HEK293 (cell line): ENCODE results near the gene HSBP1.
A peak's percentile ranks its signal among the peaks of the same experiment; 100 is the strongest.

Experiments used
- CTCF ChIA-PET: fragments of 350-600 bp; formaldehyde crosslinking; extraction: SDS; loops from one replicate; lab custom pipeline; 2021; ENCODE audit warnings: antibody characterized with exemption; lab: Yijun Ruan, JAX
- POLR2A ChIA-PET: fragments of 300-600 bp; formaldehyde crosslinking; extraction: SDS; loops from one replicate; lab custom pipeline; 2020; ENCODE audit warnings: antibody characterized with exemption, inconsistent platforms; lab: Yijun Ruan, JAX
- H3K27ac ChIP-seq: fragments of 200-500 bp; sonication (Bioruptor generic); 2 replicates; pipeline ENCODE4 v1.5.1; 2014; ENCODE audit warnings: low read depth, low read length, control low read depth, inconsistent platforms; ENCODE audit errors: extremely low read depth
- H3K36me3 ChIP-seq, 2 experiments: fragments of 200-500 bp in 1 of 2; sonication (Bioruptor generic) in 1 of 2; 1 replicate in 1 of 2; 2 replicates in 1 of 2; pipeline ENCODE4 v1.5.1; 2014 to 2017; ENCODE audit warnings: inconsistent platforms in 2 of 2, low read length in 2 of 2; ENCODE audit not compliant: control insufficient read depth in 2 of 2, insufficient read depth in 1 of 2
- H3K4me1 ChIP-seq: fragments of 200-500 bp; sonication (Bioruptor generic); 2 replicates; pipeline ENCODE4 v1.5.1; 2014; ENCODE audit warnings: mild to moderate bottlenecking, low read length, inconsistent platforms; ENCODE audit not compliant: control insufficient read depth, insufficient read depth
- H3K4me3 ChIP-seq: 2 replicates; pipeline ENCODE4 v1.5.1; 2011; ENCODE audit warnings: low read depth, mild to moderate bottlenecking, control low read depth, low read length, moderate library complexity
- H3K9me3 ChIP-seq: fragments of 200-500 bp; sonication (Bioruptor generic); 2 replicates; pipeline ENCODE4 v1.5.1; 2014; ENCODE audit warnings: low read depth, low read length, inconsistent platforms; ENCODE audit not compliant: control insufficient read depth, insufficient read depth
- BCL11B ChIP-seq: fragments of 450-650 bp; formaldehyde crosslinking; IDR thresholded peaks from 2 replicates; pipeline ENCODE4 v1.5.1; 2016; ENCODE audit warnings: low read depth, missing biosample characterization, missing genetic modification characterization
- GFI1B ChIP-seq: fragments of 450-650 bp; formaldehyde crosslinking; IDR thresholded peaks from 2 replicates; pipeline ENCODE4 v1.5.1; 2016; ENCODE audit warnings: missing biosample characterization, missing genetic modification characterization
- MEIS1 ChIP-seq: sonication (generic); formaldehyde crosslinking; IDR thresholded peaks from 2 replicates; pipeline ENCODE4 v1.8.1; 2022; ENCODE audit warnings: missing genetic modification reagents, mild to moderate bottlenecking, borderline replicate concordance
- MYNN ChIP-seq: fragments of 450-650 bp; formaldehyde crosslinking; IDR thresholded peaks from 2 replicates; pipeline ENCODE4 v1.5.1; 2016; ENCODE audit warnings: missing biosample characterization, missing genetic modification characterization, borderline replicate concordance
- PRDM1 ChIP-seq: fragments of 450-650 bp; formaldehyde crosslinking; IDR thresholded peaks from 2 replicates; pipeline ENCODE4; 2016; ENCODE audit warnings: missing biosample characterization, missing genetic modification characterization
- SP7 ChIP-seq: fragments of 450-650 bp; formaldehyde crosslinking; IDR thresholded peaks from 2 replicates; pipeline ENCODE4 v1.5.1; 2016; ENCODE audit warnings: missing biosample characterization, missing genetic modification characterization
- WT1 ChIP-seq: fragments of 450-650 bp; formaldehyde crosslinking; IDR thresholded peaks from 2 replicates; pipeline ENCODE4 v1.5.1; 2016; ENCODE audit warnings: missing biosample characterization, missing genetic modification characterization
- YY2 ChIP-seq: fragments of 450-650 bp; formaldehyde crosslinking; IDR thresholded peaks from 2 replicates; pipeline ENCODE4 v1.5.1; 2016; ENCODE audit warnings: missing biosample characterization, missing genetic modification characterization
- ZBTB11 ChIP-seq: fragments of 450-650 bp; formaldehyde crosslinking; conservative IDR thresholded peaks from 2 replicates; pipeline ENCODE4 v1.5.1; 2016; ENCODE audit warnings: low read depth, missing biosample characterization, missing genetic modification characterization
- ZBTB20 ChIP-seq: fragments of 450-650 bp; formaldehyde crosslinking; IDR thresholded peaks from 2 replicates; pipeline ENCODE4 v1.5.1; 2016; ENCODE audit warnings: missing biosample characterization, missing genetic modification characterization
- ZNF2 ChIP-seq: fragments of 450-650 bp; formaldehyde crosslinking; IDR thresholded peaks from 2 replicates; pipeline ENCODE4 v1.5.1; 2016; ENCODE audit warnings: missing biosample characterization, missing genetic modification characterization
- ZNF239 ChIP-seq: fragments of 450-650 bp; formaldehyde crosslinking; IDR thresholded peaks from 2 replicates; pipeline ENCODE4 v1.5.1; 2016; ENCODE audit warnings: missing biosample characterization, missing genetic modification characterization
- ZNF398 ChIP-seq: fragments of 450-650 bp; formaldehyde crosslinking; IDR thresholded peaks from 2 replicates; pipeline ENCODE4 v1.5.1; 2017; ENCODE audit warnings: missing biosample characterization, missing genetic modification characterization
- ZNF426 ChIP-seq: fragments of 450-650 bp; formaldehyde crosslinking; IDR thresholded peaks from 2 replicates; pipeline ENCODE4 v1.5.1; 2017; ENCODE audit warnings: missing biosample characterization, missing genetic modification characterization, mild to moderate bottlenecking, inconsistent platforms, moderate library complexity
- ZNF561 ChIP-seq: fragments of 450-650 bp; IDR thresholded peaks from 2 replicates; pipeline ENCODE4 v1.5.1; 2018; ENCODE audit warnings: missing biosample characterization, missing genetic modification characterization, borderline replicate concordance
- ZNF701 ChIP-seq: fragments of 450-650 bp; formaldehyde crosslinking; IDR thresholded peaks from 2 replicates; pipeline ENCODE4 v1.5.1; 2016; ENCODE audit warnings: missing biosample characterization, missing genetic modification characterization
- TF ChIP-seq, protein P1 (sequence below): fragments of 450-650 bp; formaldehyde crosslinking; IDR thresholded peaks from 2 replicates; pipeline ENCODE4 v1.5.1; 2016; ENCODE audit warnings: missing biosample characterization, missing genetic modification characterization
- TF ChIP-seq, protein P2 (sequence below): fragments of 450-650 bp; formaldehyde crosslinking; IDR thresholded peaks from 2 replicates; pipeline ENCODE4 v1.5.1; 2016; ENCODE audit warnings: missing biosample characterization, missing genetic modification characterization, borderline replicate concordance

The HSBP1 gene

GRCh38 chr16:83813823-83814658 lies 6.3 kb downstream of the HSBP1 start (continued):
- TF ChIP-seq YY2, result no peak
- TF ChIP-seq, protein P1, sequence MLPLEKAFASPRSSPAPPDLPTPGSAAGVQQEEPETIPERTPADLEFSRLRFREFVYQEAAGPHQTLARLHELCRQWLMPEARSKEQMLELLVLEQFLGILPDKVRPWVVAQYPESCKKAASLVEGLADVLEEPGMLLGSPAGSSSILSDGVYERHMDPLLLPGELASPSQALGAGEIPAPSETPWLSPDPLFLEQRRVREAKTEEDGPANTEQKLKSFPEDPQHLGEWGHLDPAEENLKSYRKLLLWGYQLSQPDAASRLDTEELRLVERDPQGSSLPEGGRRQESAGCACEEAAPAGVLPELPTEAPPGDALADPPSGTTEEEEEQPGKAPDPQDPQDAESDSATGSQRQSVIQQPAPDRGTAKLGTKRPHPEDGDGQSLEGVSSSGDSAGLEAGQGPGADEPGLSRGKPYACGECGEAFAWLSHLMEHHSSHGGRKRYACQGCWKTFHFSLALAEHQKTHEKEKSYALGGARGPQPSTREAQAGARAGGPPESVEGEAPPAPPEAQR (tag by site-specific recombination), result no peak
- TF ChIP-seq ZNF701, result no peak
- TF ChIP-seq PRDM1 (tag by site-specific recombination), result 0 out of 2 replicates have a peak, but pooled peaks have one; percentile 46
- no peak for TF ChIP-seq ZNF426 (tag by site-specific recombination)
- no peak for TF ChIP-seq ZNF239 (tag by site-specific recombination)
- 0 out of 2 replicates have a peak, but pooled peaks have one; percentile 21 for TF ChIP-seq SP7 (tag by site-specific recombination)
- no peak for TF ChIP-seq ZNF2 (tag by site-specific recombination)
- TF ChIP-seq MEIS1, result no peak
- peak; percentile 84 for TF ChIP-seq MYNN (tag by site-specific recombination)
- no peak for TF ChIP-seq ZBTB20 (tag by site-specific recombination)
- no peak for TF ChIP-seq WT1 (tag by site-specific recombination)
- no peak for TF ChIP-seq GFI1B (tag by site-specific recombination)
- no peak for TF ChIP-seq ZBTB11

GRCh38 chr16:83814659-83814985 lies 6.8 kb downstream of the HSBP1 start:
- H3K4me3 ChIP-seq, result no peak overlapping the region
- H3K4me1 ChIP-seq, result peaks cover 9% of the 10 kb centered on the region
- H3K36me3 ChIP-seq, result peaks cover 6 to 35% of the 10 kb centered on the region in 2 experiments
- H3K27ac ChIP-seq, result no peak overlapping the region
- ChIA-PET POLR2A (no interaction called here), CTCF (interaction anchor here (1.1 to 1.9 kb wide), 2 partner anchors 10 to 697 kb away, joined by 3 to 6 read pairs; no protein-coding TSS in a partner anchor)
- TF ChIP-seq BCL11B (tag by site-specific recombination) (no peak), ZNF561 (no peak), ZNF398 (tag by site-specific recombination) (no peak)
- TF ChIP-seq, protein P2, sequence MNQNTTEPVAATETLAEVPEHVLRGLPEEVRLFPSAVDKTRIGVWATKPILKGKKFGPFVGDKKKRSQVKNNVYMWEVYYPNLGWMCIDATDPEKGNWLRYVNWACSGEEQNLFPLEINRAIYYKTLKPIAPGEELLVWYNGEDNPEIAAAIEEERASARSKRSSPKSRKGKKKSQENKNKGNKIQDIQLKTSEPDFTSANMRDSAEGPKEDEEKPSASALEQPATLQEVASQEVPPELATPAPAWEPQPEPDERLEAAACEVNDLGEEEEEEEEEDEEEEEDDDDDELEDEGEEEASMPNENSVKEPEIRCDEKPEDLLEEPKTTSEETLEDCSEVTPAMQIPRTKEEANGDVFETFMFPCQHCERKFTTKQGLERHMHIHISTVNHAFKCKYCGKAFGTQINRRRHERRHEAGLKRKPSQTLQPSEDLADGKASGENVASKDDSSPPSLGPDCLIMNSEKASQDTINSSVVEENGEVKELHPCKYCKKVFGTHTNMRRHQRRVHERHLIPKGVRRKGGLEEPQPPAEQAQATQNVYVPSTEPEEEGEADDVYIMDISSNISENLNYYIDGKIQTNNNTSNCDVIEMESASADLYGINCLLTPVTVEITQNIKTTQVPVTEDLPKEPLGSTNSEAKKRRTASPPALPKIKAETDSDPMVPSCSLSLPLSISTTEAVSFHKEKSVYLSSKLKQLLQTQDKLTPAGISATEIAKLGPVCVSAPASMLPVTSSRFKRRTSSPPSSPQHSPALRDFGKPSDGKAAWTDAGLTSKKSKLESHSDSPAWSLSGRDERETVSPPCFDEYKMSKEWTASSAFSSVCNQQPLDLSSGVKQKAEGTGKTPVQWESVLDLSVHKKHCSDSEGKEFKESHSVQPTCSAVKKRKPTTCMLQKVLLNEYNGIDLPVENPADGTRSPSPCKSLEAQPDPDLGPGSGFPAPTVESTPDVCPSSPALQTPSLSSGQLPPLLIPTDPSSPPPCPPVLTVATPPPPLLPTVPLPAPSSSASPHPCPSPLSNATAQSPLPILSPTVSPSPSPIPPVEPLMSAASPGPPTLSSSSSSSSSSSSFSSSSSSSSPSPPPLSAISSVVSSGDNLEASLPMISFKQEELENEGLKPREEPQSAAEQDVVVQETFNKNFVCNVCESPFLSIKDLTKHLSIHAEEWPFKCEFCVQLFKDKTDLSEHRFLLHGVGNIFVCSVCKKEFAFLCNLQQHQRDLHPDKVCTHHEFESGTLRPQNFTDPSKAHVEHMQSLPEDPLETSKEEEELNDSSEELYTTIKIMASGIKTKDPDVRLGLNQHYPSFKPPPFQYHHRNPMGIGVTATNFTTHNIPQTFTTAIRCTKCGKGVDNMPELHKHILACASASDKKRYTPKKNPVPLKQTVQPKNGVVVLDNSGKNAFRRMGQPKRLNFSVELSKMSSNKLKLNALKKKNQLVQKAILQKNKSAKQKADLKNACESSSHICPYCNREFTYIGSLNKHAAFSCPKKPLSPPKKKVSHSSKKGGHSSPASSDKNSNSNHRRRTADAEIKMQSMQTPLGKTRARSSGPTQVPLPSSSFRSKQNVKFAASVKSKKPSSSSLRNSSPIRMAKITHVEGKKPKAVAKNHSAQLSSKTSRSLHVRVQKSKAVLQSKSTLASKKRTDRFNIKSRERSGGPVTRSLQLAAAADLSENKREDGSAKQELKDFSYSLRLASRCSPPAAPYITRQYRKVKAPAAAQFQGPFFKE, result no peak
- no peaks in the 10 kb centered on the region for H3K9me3 ChIP-seq
